Islet precursor cell (in vitro differentiated cells): Measurements from ENCODE around the gene ZNF333.
"Not testable (repeated sequence)": the region's sequence is repeated elsewhere in the genome, so short reads cannot be mapped to it uniquely, and the experiment has no call there.

Experiments
- DNase-seq: peaks from one replicate; pipeline ENCODE4 v3.0.0-alpha.2; 2018

The ZNF333 gene

GRCh38 chr19:14700711-14701375, 11.0 kb downstream of the ZNF333 start:
- peak; percentile 29 for DNase-seq

GRCh38 chr19:14703833-14704232, 14.0 kb downstream of the ZNF333 start:
- peak; percentile 10 for DNase-seq

- DNase-seq, result peak; percentile 17
Observed at GRCh38 chr19:14704450-14704849, 14.6 kb downstream of the ZNF333 start.

GRCh38 chr19:14715841-14716240, 26.0 kb downstream of the ZNF333 start:
- no peak for DNase-seq

GRCh38 chr19:14718522-14719116, 28.8 kb downstream of the ZNF333 start:
- no peak for DNase-seq

DNA sequence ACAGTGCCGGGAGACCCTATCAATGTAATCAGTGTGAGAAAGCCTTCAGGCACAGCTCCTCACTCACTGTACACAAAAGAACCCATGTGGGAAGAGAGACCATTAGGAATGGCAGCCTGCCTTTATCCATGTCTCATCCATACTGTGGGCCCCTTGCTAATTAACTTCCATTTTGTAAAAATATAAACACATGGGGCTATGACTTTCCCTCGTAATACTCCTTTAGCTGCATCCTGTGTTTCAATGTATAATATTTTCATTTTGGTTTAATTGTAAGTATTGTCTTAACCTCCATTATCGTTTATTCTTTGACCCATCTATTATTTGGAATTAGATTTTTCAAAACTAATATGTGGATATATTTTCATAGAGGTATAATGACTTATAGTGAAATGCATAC, 29.3 kb downstream of the ZNF333 start:
- DNase-seq, result no peak

DNA sequence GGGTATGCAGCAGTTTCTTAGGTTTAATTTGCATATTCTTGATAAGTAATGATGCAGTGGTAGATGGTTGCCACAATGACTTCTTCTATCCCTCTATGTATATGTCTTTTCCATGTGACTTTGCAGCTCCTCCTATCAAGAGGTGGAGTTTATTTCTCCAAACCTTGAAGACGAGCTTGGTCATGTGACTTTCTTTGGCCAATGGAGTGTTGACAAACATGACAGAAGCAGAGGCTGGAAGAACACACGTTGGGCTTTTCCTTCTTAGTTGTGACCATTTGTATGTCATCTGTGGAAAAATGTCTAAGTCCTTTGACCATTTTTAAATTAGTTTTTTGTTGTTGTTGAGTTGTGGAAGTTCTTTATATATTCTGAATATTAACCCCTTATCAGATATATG, 32.3 kb downstream of the ZNF333 start:
- no peak for DNase-seq

DNA sequence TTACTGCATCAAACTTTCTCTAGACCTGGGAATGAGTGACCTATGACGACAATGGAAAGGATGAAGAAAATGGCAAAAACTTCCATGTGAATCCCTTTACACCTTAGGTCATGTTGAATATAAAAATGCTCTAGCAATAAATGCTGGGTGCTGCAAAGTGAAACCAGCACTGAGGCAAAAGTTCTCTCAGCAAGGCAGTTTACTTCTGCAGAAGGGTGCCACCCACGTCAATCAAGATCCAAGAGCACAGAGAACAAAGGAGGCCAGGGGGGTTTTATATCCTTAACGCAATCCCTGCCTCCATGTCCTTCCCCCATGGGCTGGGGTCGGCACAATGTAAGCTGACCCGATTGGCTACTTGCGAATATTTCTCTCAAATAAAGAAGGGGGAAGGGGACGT, 38.7 kb downstream of the ZNF333 start:
- DNase-seq, result no peak

DNA sequence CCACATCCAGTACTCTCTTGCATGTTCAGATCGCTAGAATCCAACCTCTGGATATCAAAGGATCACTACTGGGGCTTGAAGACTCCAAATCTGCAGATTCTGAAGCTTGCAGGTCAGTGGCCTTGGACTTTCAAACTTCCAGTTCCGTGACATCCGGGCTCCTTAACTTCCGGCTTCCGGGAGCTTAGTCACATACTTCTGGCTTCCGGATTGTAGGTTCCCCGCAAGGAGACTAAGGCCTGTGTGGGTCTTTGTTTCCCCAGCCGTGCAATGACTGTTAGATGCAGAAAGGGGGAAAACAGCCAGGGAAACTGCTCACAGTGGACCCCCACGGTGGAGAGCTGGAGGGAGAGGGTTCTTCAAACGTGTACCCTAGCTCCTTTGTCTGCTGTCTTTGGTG, 41.4 kb downstream of the ZNF333 start:
- DNase-seq, result no peak

GRCh38 chr19:14732510-14732909, 42.7 kb downstream of the ZNF333 start:
- DNase-seq, result peak; percentile 2

DNA sequence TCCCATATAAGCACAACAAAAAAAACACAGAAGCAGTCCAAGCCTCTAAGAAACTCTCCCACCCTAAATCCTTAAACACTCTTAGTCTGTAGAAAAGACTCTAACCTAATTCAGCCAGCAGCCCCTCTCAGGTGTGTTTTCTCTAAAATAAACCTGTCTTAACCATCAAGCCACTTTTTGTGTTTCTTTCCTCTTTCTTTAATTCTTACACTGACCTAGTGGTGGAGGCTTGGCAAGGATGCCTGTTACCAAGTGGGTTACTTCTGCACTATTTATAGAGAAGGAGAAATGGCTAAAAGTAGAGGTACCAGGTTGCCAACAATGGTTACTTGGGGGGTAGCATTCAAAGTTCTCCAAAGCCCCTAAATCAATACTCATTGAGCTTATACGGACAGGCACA, 43.7 kb downstream of the ZNF333 start:
- no peak for DNase-seq

DNA sequence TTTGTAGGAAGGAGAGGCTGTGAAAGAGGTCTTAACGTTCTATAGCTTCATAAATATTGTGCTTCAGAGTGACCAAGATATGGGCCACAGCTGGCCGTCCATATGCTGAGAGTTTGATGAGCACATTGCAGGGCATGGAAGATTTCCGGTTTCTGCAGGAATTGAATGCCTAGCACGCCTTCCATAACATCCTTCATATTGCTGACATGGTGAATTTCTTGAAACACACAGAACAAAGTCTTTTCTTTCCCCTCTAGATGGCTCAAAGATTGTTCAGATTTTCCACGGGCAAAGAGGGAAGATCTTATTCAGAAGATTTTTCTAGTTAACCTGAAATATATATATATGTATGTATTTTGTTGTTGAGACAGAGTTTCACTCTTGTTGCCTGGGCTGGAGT, 46.1 kb downstream of the ZNF333 start:
- DNase-seq, result no peak

GRCh38 chr19:14746886-14747285, 57.0 kb downstream of the ZNF333 start:
- DNase-seq, result no peak

GRCh38 chr19:14748601-14749000, 58.8 kb downstream of the ZNF333 start:
- no peak for DNase-seq

- DNase-seq, result peak; percentile 75
Observed at GRCh38 chr19:14758816-14759215, 69.0 kb downstream of the ZNF333 start.

- no peak for DNase-seq
Observed at GRCh38 chr19:14761607-14762006, 71.8 kb downstream of the ZNF333 start.

DNA sequence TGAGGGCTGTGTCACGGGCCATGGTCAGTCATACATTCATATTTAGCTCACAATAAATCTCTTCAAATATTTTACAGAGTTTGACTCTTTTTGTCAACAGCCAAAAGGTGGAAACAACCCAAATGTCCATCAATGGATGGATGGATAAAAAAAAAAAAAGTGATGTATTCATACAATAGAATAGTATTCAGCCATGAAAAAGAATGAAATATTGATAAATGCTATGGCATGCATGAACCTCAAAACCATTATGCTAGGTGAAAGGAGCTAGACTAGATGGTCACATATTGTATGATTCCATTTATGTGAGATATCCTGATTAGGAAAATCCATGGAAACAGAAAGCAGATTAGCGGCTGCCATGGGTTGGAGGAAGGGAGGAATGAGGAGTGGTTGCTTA, 72.3 kb downstream of the ZNF333 start:
- DNase-seq, result no peak

DNA sequence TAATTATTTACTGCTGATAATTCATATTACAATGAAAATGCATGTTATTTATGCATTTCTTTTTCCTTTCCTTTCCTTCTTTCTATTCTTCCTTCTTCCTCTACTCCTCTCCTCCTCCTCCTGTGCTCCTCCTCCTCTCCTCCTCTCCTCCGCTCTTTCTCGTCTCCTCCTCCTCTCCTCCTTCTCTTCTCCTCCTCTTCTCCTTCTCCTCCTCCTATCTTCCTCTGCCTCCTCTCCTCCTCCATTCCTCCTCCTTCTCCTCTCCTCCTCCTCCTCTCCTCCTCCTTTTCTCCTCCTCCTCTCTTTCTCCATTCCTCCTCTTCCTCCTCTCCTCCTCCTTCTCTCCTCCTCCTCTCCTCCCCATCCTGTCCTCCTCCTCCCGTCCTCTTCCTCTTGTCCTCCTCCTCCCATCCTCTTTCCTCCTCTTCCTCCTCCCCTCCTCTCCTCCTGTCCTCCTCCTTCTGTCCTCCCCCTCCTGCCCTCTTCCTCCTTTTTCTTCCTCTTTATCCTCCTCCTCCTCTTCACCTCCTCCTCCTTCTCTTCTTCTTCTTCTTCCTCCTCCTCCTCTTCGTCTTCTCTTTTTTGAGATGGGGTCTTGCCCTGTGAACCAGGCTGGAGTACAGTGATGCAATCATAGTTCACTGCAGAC, 73.8 kb downstream of the ZNF333 start:
- no peak for DNase-seq

- no peak for DNase-seq
Observed at GRCh38 chr19:14764401-14764800, 74.6 kb downstream of the ZNF333 start.

- DNase-seq, result not testable (repeated sequence)
Observed at GRCh38 chr19:14765403-14765802, 75.6 kb downstream of the ZNF333 start.

GRCh38 chr19:14765841-14766240, 76.0 kb downstream of the ZNF333 start:
- DNase-seq, result not testable (repeated sequence)

- no peak for DNase-seq
Observed at GRCh38 chr19:14767466-14767971, 77.7 kb downstream of the ZNF333 start.

- no peak for DNase-seq
Observed at GRCh38 chr19:14768001-14768400, 78.2 kb downstream of the ZNF333 start.

GRCh38 chr19:14769201-14769600, 79.4 kb downstream of the ZNF333 start:
- peak; percentile 29 for DNase-seq
